ENCODE results near the gene ZNRF3.

Gene ZNRF3

DNA sequence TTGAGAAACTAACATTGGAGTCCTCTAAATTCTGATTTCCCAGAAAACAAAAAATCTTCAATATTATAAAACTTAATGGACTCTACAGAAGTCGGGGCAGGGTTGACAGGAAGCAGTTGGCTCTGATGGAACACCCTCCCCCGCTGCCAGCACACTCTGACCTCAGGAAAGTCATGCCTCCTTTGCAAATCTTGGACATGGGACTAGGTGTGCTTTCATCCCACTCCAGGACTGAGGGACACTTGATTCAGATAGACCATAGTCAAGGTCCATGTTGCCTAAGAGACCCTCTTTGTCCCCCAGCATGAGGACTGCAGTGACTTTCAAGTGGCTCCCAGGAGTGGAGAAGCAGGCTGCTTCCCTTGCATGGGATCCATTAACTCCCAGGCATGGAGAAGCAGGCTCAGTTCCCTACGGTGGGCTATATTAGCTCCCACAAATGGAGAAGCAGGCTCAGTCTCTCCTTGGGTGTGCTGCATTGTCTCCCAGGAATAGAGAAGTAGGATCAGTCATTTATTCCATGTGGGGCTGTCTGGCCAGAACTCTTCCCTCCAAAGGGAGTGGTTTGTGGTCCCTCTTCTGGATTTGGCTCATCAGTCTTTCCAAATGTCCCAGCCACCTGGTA is 139.9 kb downstream of the ZNRF3 start:
- Histone ChIP-seq H3K36me3 (ENCODE audit: control insufficient read depth, low read depth, low read length) (no peaks in the 10 kb centered on the region), H3K4me1 (ENCODE audit: control insufficient read depth, low read depth, low read length) (peaks cover 12% of the 10 kb centered on the region), H3K9ac (ENCODE audit: low read length) (no peak overlapping the region), H3K27ac (ENCODE audit: low read length) (no peak overlapping the region), H3K27me3 (ENCODE audit: control insufficient read depth, insufficient read depth, low read length) (no peaks in the 10 kb centered on the region), H3K4me3 (ENCODE audit: low read length) (no peak overlapping the region), H3K9me3 (ENCODE audit: control insufficient read depth, low read depth, low read length) (no peaks in the 10 kb centered on the region)

DNA sequence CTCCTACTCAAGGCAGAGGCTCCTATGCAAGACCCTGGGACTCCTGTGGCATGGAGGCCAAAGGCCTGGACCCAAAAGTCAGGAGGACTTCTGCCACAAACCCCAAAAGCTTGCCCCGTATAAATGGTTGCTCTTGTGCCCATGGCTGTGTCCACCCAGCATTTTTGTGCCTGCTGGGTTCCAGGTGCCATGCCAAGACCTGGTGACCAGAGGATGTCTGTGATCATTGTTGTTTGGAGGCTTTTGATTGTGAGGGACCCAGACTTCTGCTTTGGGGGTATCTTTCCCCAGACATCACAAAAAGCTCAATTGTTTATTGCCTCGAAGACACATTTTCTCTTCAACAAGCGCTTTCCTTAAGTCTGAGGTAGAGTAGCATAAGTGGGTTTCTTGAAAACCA is 143.2 kb downstream of the ZNRF3 start:
- no peak overlapping the region for H3K9ac ChIP-seq (ENCODE audit: low read length)
- H3K27ac ChIP-seq (ENCODE audit: low read length): no peak overlapping the region
- no peaks in the 10 kb centered on the region for H3K9me3 ChIP-seq (ENCODE audit: control insufficient read depth, low read depth, low read length)
- H3K4me3 ChIP-seq (ENCODE audit: low read length): no peak overlapping the region
- peaks cover 31% of the 10 kb centered on the region for H3K4me1 ChIP-seq (ENCODE audit: control insufficient read depth, low read depth, low read length)
- no peaks in the 10 kb centered on the region for H3K36me3 ChIP-seq (ENCODE audit: control insufficient read depth, low read depth, low read length)
- H3K27me3 ChIP-seq (ENCODE audit: control insufficient read depth, insufficient read depth, low read length): no peaks in the 10 kb centered on the region

DNA sequence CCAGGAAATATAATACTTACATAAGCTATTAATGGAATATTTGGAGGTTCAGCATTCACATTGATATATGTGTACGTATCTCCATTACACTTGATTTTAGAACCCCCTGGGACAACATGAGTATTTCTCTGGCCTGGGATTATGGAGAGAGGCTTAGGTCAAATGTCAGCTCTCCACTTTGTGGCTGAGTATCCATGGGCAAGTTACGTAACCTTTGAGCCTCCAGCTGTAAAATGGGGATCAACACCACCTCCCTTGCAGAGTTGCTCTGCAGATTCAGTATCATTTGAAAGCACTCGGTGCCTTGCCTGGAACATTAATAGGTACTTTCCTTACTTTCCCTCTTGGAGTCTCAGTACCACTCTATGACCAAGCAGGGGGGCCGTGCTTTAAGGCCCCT is 145.1 kb downstream of the ZNRF3 start:
- Histone ChIP-seq H3K9ac (ENCODE audit: low read length) (no peak overlapping the region), H3K9me3 (ENCODE audit: control insufficient read depth, low read depth, low read length) (no peaks in the 10 kb centered on the region), H3K4me1 (ENCODE audit: control insufficient read depth, low read depth, low read length) (peaks cover 30% of the 10 kb centered on the region), H3K27me3 (ENCODE audit: control insufficient read depth, insufficient read depth, low read length) (no peaks in the 10 kb centered on the region), H3K27ac (ENCODE audit: low read length) (no peak overlapping the region), H3K4me3 (ENCODE audit: low read length) (no peak overlapping the region), H3K36me3 (ENCODE audit: control insufficient read depth, low read depth, low read length) (no peaks in the 10 kb centered on the region)

DNA sequence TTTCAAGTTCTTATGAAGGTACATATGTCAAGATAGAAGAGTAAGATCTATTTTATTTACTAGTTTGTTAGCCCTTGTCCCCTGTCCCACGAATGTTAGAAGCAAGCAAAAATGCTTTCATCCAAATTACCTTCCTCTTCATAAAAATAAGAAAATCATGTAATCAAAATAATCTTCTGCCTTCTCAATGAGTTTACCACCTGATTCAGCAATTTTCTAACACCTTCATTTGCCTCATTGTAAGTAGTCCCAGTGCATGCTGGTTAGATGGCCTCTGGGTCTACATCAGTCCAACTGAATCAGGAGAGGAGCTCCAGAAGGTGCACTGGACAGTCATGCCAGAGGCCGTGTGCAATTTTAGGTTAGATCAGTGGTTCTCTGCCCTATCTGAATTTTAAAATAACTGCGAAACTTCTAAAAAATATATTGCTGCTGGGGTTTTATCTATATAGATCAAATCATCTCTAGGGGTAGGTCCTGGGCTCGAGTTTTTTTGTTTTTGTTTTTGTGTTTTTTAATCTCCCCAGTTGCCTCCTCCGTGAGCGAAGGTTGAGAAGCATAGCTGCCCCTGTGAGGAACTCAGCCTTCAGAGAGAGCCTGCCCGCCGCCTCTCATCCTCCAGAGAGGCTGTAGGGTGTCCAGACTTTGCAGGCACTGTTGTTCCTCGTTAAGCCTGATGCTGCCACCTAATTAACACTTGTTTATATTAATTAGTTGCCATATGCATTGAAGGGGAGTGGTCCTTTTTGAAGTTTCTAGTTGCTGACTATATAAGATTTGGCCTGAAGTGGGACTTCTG is 146.0 kb downstream of the ZNRF3 start:
- Histone ChIP-seq H3K4me3 (ENCODE audit: low read length) (peak overlapping the region; percentile 58), H3K4me1 (ENCODE audit: control insufficient read depth, low read depth, low read length) (peaks cover 30% of the 10 kb centered on the region), H3K27me3 (ENCODE audit: control insufficient read depth, insufficient read depth, low read length) (no peaks in the 10 kb centered on the region), H3K9ac (ENCODE audit: low read length) (peak overlapping the region; percentile 6), H3K36me3 (ENCODE audit: control insufficient read depth, low read depth, low read length) (no peaks in the 10 kb centered on the region), H3K27ac (ENCODE audit: low read length) (no peak overlapping the region), H3K9me3 (ENCODE audit: control insufficient read depth, low read depth, low read length) (no peaks in the 10 kb centered on the region)

DNA sequence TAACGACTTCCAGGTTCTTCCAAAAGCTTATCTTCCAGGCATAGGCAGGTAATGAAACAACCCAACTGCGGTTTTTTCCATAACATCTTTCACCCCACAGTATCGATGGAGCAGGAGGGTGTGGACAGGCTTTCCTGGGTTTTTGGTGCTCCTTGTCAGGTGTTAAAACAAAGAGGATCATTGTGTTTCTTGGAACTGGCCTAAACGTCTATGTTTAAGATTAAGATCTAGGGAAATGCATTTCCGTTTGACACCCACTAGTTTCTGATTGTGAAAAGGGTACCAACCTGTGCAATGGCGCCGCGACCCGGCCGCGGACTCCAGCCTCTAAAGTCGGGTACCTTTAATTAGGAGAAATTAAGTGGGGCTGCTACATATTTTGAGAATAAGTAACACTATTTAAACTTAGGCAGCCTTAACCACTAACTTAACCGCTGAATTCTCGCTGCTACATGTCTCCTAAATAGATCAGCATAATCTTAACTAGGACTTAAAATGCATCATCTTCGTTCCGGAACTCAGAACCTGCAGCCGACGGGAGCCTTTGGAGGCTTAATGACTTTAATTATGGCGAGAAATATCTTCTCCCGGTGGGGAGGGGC is 146.7 kb downstream of the ZNRF3 start:
- H3K4me3 ChIP-seq (ENCODE audit: low read length): peak overlapping the region; percentile 58
- peak overlapping the region; percentile 6 for H3K9ac ChIP-seq (ENCODE audit: low read length)
- no peak overlapping the region for H3K27ac ChIP-seq (ENCODE audit: low read length)

DNA sequence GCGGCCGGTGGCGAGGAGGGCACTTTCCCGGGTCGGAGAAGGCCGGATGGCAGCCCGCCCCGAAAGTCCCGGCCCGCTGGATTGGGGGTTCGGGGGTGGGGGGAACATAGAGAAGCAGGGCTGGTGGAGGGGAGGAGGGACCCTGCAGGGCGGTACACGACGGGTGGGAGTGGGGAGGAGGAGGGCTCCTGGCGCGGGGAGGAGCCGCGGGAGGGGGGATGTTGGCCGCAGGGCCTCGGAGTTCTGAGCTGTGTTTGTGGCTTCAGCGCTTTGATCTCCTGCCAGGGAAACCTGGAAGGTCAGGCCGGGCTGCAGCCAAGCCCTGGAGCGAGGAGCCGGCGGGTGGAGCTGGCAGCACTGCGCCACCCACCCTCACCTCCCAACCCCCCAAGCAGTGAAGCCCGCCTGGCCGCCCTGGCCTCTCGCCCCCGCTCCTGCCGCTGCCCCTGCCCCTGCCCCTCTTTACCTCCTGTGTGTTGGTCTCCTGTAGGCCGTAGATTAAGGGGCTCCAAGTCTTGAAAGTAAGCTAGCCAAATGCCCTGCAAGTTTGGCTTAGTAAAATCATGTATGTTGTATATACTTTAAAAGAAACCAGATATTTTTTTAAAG is 147.3 kb downstream of the ZNRF3 start:
- no peaks in the 10 kb centered on the region for H3K36me3 ChIP-seq (ENCODE audit: control insufficient read depth, low read depth, low read length)
- H3K4me1 ChIP-seq (ENCODE audit: control insufficient read depth, low read depth, low read length): peaks cover 30% of the 10 kb centered on the region
- peak overlapping the region; percentile 6 for H3K9ac ChIP-seq (ENCODE audit: low read length)
- no peaks in the 10 kb centered on the region for H3K27me3 ChIP-seq (ENCODE audit: control insufficient read depth, insufficient read depth, low read length)
- no peaks in the 10 kb centered on the region for H3K9me3 ChIP-seq (ENCODE audit: control insufficient read depth, low read depth, low read length)
- H3K4me3 ChIP-seq (ENCODE audit: low read length): peak overlapping the region; percentile 58
- H3K27ac ChIP-seq (ENCODE audit: low read length): no peak overlapping the region

More for the DNA sequence above, 146.7 kb downstream of the ZNRF3 start:
- Histone ChIP-seq H3K4me1 (ENCODE audit: control insufficient read depth, low read depth, low read length) (peaks cover 30% of the 10 kb centered on the region), H3K27me3 (ENCODE audit: control insufficient read depth, insufficient read depth, low read length) (no peaks in the 10 kb centered on the region), H3K36me3 (ENCODE audit: control insufficient read depth, low read depth, low read length) (no peaks in the 10 kb centered on the region), H3K9me3 (ENCODE audit: control insufficient read depth, low read depth, low read length) (no peaks in the 10 kb centered on the region)

DNA sequence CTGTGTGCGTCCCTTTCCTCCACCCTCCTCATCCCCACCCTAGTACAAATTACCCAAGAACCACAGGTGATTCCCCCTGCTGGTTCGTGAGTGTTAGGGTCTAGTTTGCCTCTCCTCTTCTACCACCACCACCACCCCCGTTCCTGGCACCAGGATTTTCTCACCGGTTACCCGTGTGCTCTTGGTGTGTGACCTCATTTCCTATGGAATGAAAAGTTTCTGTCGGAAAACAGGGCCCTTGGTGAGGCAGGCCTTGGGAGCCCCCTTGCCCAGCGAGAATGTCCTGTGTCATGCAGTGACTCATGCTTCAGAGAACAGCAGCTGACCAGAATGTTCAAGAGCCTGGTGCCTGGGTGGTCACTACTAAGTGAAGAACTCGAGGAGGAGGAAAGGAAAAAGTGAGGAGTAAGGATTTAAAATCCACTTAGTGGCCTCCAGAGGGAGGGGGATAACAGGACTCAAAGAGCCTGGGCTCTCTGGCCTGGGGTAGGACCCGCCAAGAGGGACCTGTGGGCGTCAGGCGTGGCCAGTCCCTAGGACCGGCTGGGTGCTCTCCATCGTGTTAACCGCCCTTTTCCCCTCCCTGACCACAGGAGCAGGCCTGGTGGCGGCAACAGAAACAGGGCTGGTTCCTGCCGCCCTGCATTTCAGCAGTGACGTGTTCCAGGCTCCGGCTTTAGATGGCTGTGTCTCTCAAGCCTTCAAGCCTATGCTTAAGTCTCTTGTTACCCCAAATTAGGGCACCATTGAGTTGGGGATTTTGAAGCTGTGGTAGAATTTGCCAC is 148.0 kb downstream of the ZNRF3 start:
- Histone ChIP-seq H3K4me1 (ENCODE audit: control insufficient read depth, low read depth, low read length) (peaks cover 30% of the 10 kb centered on the region), H3K9ac (ENCODE audit: low read length) (peak overlapping the region; percentile 6), H3K36me3 (ENCODE audit: control insufficient read depth, low read depth, low read length) (no peaks in the 10 kb centered on the region), H3K9me3 (ENCODE audit: control insufficient read depth, low read depth, low read length) (no peaks in the 10 kb centered on the region), H3K4me3 (ENCODE audit: low read length) (peak overlapping the region; percentile 58), H3K27me3 (ENCODE audit: control insufficient read depth, insufficient read depth, low read length) (no peaks in the 10 kb centered on the region), H3K27ac (ENCODE audit: low read length) (peak overlapping the region; percentile 26)

DNA sequence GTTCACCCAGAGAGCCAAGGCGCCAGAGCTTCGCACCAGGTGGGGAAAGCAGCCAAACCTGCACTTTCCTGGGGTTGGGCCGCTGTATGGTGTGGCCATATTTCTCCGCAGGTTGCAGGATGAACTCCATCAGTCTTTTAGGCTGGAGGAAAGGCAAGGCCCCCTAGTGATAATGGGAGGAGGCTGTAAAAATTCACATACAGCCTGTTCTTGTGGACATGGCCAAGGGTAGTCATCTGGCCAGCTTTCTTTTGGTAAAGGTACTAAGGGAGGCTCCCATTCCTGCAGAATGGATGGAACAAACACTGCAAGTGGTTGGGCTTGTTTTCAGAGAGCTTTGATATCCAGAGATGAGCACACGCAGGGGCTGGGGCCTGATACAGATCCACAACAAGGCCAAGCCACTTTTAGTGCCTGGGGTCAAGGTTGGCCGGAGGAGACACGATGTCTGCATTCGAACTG is 148.7 kb downstream of the ZNRF3 start:
- no peaks in the 10 kb centered on the region for H3K27me3 ChIP-seq (ENCODE audit: control insufficient read depth, insufficient read depth, low read length)
- peak overlapping the region; percentile 26 for H3K27ac ChIP-seq (ENCODE audit: low read length)
- H3K9me3 ChIP-seq (ENCODE audit: control insufficient read depth, low read depth, low read length): no peaks in the 10 kb centered on the region
- no peaks in the 10 kb centered on the region for H3K36me3 ChIP-seq (ENCODE audit: control insufficient read depth, low read depth, low read length)
- H3K9ac ChIP-seq (ENCODE audit: low read length): peak overlapping the region; percentile 6
- H3K4me3 ChIP-seq (ENCODE audit: low read length): peak overlapping the region; percentile 58
- peaks cover 30% of the 10 kb centered on the region for H3K4me1 ChIP-seq (ENCODE audit: control insufficient read depth, low read depth, low read length)

DNA sequence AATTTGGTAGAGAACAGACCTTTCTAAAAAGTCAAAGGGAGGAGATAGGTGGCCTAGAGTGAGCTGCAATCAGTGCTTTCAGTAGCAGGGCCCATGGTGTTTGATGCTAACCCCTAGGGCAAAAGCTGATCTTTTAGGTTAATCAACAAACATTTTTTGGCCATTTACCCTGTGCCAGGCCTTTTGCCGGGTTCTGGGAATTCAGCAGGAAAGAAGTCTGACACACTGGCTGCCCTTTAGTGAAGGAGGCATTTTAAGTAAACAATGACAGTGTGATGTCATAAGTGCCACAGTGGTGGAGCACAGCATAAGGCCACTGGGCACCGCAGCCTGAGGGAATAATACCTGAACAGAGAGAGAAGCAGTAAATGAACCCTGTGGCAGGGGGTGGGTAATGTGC is 149.2 kb downstream of the ZNRF3 start:
- Histone ChIP-seq H3K4me3 (ENCODE audit: low read length) (no peak overlapping the region), H3K9me3 (ENCODE audit: control insufficient read depth, low read depth, low read length) (no peaks in the 10 kb centered on the region), H3K9ac (ENCODE audit: low read length) (no peak overlapping the region), H3K27me3 (ENCODE audit: control insufficient read depth, insufficient read depth, low read length) (no peaks in the 10 kb centered on the region), H3K36me3 (ENCODE audit: control insufficient read depth, low read depth, low read length) (no peaks in the 10 kb centered on the region), H3K4me1 (ENCODE audit: control insufficient read depth, low read depth, low read length) (peaks cover 30% of the 10 kb centered on the region), H3K27ac (ENCODE audit: low read length) (no peak overlapping the region)

DNA sequence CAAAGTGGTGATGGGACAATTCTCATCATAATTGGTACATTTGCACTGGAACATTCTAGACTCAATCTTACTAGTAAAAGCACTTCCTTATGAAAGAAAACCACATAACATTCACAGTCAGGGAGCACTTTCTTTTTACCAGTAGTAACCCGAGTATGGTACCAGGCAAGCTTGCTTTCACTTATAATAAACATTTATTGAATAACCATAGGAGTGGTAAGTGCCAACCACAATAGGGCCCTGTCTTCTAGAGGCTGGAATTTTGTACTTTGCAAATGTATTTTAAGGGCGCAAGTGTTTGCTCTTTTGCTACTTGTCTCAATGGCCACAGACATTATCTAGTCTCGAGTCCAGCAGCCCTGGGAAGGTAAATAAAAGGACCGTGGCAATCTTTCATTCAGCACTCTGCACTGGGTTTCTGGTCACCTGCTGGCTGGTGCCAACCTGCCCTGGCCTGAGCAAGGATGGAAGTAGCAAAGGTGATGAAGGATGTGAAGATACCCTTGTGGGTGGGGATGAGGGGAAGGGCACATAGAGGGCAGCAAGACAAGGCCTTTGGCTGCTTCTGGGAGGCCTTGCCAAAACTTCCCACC is 154.1 kb downstream of the ZNRF3 start:
- no peak overlapping the region for H3K4me3 ChIP-seq (ENCODE audit: low read length)
- no peak overlapping the region for H3K9ac ChIP-seq (ENCODE audit: low read length)
- H3K9me3 ChIP-seq (ENCODE audit: control insufficient read depth, low read depth, low read length): no peaks in the 10 kb centered on the region
- no peak overlapping the region for H3K27ac ChIP-seq (ENCODE audit: low read length)
- H3K27me3 ChIP-seq (ENCODE audit: control insufficient read depth, insufficient read depth, low read length): no peaks in the 10 kb centered on the region
- no peaks in the 10 kb centered on the region for H3K36me3 ChIP-seq (ENCODE audit: control insufficient read depth, low read depth, low read length)
- H3K4me1 ChIP-seq (ENCODE audit: control insufficient read depth, low read depth, low read length): peaks cover 2% of the 10 kb centered on the region

All from iPS-18a (cell line).